ENCODE measurements around the gene PTPRM.

- no peak for TF ChIP-seq EZH2 (IDR thresholded peaks at IDR 0.05)
- TF ChIP-seq EZH2phosphoT487 (IDR thresholded peaks at IDR 0.05), result no peak
- TF ChIP-seq CTCF (IDR thresholded peaks at IDR 0.05), result no peak
Measured at GRCh38 chr18:8423051-8423557, 856.0 kb downstream of the PTPRM start.

All from neural progenitor cell (in vitro differentiated cells).